ELR (cell line): Measurements from ENCODE around the gene MYO18B.

ENCODE experiments used
- DNase-seq: peaks from one replicate; pipeline ENCODE4 v3.0.0-alpha.2; 2015; ENCODE audit warnings: low read depth

MYO18B gene

DNA sequence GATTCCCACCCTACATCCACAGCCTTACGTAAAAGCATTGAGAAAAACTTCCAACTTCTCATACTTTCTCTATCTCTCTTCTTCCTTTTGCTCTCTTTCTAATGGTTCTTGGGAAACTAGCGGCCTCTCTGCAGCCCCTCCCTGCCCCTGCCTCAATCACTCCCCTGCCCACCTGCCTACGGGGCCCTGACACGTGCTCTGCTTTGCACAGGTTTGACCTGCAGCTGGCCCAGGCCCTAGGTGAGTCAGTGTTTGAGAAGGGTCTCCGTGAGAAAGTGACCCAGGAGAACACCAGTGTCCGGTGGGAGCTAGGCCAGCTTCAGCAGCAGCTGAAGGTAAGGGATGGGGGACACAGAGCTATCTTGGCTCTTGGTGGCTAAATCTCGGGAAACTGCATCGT is 160.4 kb downstream of the MYO18B start:
- no peak for DNase-seq

DNA sequence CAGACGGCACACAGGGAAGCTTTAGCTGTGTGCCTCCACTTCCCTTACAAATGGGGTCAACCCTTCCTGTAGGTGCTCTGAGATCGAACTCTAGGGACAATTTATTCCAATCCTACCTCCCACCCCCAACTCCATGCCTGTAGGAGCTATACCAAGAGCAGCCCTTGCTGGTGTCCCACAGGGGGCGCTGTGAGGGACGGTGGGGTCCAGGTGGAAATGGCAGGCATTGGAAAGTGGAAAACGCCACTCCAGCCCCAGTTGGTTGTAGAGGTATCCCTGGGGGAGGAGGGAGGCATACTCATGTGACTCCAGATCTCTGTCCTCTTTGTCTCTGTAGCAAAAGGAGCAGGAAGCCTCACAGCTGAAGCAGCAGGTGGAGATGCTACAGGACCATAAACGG is 161.3 kb downstream of the MYO18B start:
- no peak for DNase-seq

DNA sequence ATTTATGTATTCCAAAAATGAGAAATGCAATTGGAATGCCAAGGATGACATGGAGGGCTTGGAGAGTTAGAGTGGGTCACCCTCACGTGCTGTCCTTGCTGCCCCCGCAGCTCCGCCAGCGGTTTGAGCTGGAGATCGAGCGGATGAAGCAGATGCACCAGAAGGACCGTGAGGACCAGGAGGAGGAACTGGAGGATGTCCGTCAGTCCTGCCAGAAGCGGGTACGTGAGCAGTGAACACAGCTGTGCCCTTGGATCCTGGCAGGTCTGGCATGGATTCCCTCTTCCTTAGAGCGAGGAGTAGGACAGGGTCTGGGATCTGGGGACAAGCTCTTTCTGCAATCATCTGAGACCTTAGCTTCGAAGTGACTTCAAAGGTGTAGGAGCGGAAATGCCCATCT is 166.2 kb downstream of the MYO18B start:
- no peak for DNase-seq

DNA sequence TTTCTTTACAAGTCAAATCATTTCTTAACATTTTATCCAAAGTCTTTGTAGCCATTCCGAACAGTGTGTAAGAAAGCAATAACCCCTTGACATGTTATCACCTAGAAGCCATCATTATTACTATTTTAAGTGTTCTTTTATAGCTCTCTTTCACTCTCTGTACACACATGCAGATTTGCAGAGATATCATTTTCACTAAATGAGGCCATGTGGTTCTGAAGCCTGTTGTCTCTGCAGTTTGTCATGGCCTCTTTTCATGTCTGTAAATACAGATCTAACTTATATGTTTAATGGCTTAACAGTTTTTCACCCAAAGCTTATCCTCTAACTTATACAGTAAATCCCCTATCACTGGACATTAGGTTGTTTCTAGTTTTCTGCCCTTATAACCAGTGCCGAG is 166.8 kb downstream of the MYO18B start:
- DNase-seq = no peak

DNA sequence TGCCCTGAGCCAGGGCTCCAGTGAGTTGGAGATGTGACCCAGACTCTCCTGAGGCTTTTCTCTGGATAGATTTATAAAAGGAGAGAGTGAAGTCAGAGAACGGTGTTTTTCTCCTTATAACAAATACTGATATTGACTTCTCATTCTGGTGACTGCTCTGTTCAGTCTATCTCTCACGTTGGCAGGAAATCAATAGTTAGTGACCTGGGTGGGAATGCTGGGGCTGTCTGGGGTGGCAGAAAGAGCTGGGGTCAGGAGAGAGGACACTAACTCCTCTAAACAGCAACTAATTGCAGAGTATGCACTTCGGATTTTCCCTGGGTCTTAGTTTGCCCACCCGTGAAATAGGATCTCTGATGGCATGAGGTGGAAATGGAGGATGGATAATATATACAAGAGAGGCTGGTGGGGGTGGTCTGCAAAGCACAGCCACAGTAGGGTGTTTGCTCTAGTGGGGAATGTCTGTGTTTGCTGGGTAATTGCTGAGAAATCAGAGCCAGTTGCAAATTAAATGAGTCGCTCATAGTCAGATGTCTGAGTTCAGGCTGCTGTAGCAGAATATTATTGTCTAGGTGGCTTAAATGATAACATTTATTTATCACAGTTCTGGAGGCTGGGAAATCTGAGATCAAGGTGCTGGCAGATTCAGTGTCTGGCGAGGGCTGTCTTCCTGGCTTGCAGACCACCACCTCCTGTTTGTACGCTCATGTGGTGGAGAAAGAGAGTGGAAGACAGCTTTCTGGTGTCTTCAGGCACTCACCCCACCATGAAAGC is 167.8 kb downstream of the MYO18B start:
- DNase-seq = no peak

DNA sequence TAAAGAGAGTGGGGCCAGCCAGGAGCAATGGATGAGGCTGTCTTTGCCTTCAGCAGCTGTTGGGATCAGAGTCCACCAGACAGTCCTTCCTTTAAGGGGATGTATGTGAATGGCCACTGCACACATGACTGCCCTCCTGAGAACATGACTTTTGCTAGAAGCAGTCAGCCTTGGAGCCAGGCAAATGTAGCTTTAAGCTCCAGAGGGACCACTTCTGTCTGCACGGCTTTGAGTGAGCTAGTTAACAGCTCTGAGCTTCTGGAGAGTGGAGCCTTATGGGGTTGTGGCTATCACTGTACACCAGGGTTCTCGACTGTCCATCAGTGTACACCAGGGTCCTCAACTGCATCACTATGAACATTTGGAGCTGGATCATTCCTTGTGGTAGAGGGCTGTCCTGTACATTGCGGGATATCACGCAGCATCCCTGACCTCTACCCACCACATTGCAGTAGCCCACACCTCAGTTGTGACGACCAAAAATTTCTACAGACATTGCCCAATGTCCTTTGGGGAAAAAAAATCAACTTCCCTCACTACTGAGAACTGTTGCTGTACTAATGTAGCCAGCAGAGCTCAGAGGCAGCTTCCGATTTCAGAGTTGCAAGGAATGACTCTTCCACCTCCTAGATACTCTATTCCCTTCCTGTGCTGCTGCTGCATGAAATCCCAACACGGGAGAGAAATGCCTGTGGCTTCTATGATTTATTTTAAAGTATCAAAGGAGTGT is 169.4 kb downstream of the MYO18B start:
- DNase-seq = no peak

DNA sequence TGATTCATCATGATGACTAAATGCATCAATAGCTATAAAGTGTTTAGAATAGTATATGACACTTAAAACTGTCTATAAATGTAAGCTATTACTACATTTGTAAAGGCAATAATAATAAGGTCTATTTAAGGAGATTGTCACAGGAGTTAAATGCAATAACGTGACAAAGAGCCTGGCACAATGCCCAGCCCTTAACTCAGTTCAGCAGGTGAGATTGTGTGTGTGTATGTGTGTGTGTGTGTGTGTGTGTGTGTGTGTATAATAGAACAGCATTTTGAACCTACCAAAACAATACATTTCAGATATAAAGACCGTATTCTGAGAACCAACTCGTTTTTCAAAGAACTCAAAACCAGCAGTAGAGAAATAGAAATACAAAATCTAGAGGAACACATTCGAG is 177.5 kb downstream of the MYO18B start:
- DNase-seq = no peak

DNA sequence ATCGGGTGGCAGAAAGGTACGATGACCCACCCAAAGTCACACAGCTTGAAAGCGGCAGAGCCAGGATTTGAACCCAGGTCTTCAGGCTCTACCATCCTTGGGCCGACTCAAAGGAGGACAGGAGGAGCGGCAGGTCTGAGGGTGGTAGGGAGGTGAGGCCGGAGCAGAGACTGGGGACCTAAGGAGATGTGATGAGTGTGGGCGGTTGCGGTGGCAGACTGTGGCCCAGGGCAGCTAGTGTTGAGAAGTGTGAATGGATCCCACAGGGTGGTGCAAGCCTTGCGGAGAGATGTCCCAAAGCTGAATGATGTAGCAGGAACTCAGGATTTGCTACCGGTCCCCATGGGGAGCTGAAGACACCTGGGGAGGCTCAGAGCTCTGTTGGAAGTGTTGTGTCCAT is 180.2 kb downstream of the MYO18B start:
- DNase-seq = no peak

DNA sequence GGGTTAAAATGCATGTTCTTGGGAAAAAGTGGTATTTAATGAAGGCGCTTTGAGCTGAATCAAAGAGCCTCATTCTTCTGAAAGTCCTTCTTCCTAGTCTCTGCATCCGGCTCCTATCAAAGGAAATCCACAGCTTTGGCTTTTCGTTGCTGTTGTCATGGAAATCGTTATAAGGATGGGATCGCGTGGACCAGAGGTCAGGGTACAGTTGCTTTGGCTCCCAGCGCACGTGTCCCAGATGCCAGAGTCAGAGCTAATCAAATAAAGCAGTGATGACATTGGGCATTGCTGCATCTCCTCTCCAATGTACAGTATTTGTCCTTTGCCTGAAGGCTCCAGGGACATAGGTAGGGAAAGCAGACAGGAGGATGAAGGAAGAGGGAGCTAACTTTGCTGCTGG is 181.9 kb downstream of the MYO18B start:
- no peak for DNase-seq

DNA sequence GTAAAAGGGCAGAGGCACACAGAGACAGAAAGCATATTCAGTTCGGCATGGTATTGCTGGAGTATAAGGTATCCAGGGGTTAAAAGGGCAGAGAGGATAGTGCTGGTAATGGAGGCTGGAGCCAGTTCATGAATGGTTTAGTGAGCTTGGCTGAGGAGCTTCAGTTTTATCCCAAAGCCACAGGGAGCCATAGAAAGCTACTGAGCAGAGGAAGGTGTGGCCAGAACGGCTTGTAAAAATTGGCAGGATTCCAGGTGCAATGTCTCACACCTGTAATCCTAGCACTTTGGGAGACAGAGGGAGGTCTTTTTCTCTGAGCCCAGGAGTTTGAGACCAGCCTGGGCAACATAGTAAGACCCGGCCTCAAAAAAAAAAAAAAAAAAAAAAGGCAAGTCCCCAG is 186.1 kb downstream of the MYO18B start:
- DNase-seq = no peak

DNA sequence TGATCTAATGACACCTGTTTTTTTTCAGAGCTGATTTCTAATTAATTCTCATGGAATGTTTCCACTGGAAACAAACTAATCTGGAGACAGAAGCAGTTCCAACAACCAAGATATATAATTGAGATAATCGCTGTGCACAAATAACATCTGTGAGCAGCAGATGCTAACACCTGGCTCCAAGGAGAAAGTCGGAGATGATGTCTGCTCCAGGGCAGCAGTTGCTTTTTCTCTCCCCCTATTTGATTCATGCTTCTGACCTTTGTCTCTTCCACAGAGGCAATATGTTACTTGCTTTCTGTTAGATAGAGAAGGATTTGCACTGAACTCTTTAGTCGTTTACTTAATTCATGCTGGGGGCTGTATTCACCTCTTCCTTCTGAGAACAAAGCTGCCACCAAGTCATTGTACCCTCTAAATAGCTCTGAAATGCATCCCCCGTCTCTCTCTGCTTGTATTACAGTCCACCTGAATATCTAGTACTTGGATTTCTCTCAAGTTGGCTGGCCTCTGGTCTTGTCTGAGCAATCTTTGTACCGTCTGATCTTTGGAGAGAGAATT is 187.4 kb downstream of the MYO18B start:
- DNase-seq = no peak

DNA sequence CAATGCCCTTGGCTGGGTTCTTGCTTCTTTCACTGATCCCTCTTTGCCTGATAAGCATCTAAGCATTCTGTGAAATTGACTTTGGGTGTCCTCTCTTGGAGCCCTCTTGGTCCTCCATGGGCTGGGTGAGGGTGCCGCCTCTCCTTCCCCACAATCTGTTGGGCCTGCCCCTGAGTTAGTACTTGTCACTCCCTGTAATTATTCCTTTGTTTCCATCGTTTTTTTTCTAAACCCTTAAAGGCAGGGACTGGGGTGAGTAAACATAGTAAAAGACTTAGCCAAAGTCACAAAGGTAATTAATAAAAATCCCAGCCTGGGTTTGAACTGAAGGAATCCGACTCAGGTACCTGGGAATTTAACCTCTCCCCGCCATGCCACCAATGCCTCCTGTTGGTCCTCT is 188.1 kb downstream of the MYO18B start:
- DNase-seq = no peak

DNA sequence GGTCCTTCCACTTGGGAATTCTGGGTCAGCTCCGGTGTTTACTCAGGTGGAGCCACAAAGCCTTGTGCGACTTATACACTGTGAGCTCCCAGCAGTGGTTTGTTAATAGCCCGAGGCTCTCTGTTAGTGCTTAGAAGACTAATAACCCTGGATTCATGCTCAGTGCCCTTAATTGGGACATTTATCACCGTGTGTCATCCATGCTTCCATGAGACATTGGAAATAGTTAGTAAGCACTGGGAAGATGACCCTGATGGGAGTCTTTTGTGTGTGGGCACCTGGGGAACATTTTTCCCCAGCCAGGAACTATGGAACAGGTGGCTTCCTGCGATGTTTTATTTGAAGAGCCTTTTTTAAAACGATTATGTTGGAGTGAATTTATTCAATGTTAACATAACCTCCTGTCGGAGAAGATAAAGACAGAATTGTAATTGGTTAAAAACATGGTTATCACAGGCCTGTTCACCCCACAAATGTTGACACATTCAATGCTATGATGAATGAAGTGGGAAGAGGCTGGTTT is 188.9 kb downstream of the MYO18B start:
- DNase-seq = no peak

DNA sequence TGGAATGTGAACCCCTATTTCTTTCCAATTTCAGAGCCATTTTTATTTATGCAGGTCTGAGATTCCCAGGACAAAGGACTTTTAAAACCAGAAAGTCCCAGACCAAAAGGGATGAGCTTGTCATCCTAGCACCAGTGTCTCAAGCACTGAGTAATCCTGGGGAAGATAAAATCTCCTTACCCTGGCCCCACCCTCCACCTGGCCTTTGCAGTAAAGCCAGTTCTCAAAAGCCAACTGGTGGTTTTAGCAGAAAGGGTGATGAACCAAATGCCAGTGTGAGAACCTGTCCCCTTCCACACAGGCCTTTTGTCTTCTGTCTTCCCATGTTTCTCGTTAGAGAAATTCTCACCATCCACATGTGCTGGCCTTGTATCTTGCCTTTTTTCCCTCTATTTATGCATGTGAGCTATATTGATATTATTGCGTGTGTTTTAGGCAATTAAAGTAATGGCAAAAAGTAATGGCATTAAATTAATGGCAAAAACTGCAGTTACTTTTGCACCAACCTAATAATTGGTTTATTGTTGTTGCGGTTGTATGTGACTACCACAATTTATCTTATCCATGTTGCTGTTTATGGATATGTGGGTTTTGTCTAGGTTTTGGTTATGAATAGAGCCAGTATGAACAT is 191.3 kb downstream of the MYO18B start:
- no peak for DNase-seq

DNA sequence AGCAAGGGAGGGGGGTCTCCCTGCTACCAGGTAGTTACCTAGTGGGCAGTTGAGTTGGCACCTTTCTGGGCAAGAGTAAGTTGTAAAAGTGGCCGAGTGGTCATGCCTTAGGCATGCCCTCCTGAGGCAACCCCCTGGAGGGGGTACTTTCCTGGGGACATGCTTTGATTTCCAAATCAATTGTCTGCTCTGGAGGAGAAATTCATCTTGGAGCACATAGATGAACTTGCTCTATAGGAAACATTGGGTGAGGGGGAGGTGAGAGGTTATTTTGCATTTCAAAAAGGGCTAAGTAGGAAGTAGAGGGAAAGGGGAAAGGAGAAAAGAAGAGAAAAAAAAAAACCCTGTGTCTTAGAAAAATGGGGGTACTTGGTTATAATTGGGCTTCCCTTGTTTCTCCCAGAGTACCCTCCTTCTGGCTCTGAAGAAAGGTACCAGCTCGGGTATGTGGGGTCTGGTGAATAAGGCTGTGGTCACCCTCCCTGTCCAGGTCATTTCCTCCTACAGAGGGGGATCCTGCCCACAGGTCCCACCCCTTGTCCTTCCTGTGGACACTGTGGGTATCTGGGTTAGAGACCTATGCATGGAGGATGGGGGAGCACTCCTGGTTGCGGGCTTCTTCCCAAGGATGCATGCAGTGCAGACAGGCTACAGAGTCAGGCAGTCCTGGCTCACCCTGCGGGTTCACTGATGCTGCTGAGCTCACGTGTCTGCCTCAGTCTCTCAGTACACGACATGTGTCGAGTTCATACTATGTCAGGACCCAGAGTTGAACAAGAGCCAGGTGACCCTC is 193.5 kb downstream of the MYO18B start:
- no peak for DNase-seq

DNA sequence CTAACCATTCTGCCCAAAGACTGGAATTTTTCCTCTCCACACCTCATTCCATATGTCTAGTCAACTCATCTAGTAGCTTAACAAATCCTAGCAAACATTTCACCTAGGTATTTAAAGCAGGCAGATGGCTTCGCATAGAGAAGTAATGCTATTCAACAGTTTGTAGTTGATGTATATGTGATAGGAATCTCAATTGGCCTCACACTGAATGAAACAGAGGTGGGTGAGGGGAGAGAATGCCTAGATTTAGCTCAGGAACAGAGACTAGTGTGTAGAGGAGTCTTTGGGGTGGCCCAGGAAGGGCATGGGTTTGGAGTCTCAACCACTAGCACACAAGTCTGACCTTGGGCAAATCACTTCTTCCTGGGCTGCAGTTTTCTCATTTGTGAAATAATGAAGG is 196.2 kb downstream of the MYO18B start:
- DNase-seq = no peak

DNA sequence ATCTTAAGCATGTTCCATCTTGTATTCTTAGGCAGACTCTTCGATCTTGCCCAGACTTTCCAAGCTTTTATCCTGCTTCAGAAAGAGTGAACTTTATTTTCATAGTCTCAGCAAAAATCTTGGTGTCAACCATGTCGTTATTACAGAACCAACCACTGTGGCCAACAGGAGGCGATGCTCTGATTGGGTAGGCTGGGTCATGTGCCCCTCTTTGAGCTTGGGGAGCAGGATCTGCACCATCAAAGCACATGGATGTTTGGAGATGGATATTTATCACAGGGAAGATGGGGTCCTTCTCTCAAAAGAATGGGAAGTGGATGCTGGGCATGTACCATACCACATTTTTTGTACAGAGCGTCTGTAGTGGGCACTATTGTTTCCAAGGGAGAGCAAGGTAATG is 197.4 kb downstream of the MYO18B start:
- no peak for DNase-seq

DNA sequence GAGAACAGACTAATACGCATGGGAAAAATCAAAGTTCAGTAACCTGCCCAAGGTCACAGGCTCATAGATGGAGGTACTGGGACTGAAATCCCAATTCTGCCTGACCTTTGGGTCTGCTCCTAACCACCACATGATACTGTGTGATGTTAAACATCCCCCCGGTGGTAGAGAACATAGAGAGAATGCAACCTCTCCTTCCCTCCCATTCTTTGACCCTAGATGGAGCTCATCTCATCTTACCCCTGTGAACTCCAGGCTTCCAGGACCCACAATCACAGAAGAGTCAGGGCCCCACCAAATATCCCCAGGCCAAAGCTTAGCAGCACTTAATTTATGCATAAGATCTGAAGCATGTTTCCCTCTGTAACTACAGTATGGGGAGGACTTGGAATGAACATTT is 198.5 kb downstream of the MYO18B start:
- no peak for DNase-seq

DNA sequence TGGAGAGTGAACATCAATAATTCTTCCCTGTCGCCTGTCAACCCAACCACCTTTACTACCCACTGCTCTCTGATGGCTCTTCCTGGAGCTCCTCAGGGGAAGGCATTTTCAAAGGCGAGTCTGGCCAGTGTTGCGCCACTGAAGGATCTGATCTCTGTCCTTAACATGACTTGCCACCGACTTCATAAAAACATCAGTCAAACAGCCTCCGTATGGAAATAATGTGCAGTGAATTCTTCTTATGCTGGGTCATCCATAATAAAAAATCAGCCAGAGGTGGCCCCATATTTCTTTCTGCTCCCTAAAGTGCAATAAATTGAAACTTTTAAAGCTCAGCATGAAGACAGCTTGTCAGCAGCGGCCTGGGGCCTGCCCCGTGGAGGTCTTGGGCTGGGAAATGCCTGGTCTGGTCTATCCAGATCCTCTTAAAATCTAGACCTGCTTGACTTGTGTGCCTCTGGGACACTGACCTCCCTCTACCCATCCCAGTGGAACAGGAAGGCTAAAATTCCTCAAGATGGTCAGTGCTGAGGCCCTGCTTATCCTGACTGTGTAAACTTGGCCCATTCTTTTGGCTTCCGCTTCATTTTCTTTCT is 199.5 kb downstream of the MYO18B start:
- DNase-seq = no peak

DNA sequence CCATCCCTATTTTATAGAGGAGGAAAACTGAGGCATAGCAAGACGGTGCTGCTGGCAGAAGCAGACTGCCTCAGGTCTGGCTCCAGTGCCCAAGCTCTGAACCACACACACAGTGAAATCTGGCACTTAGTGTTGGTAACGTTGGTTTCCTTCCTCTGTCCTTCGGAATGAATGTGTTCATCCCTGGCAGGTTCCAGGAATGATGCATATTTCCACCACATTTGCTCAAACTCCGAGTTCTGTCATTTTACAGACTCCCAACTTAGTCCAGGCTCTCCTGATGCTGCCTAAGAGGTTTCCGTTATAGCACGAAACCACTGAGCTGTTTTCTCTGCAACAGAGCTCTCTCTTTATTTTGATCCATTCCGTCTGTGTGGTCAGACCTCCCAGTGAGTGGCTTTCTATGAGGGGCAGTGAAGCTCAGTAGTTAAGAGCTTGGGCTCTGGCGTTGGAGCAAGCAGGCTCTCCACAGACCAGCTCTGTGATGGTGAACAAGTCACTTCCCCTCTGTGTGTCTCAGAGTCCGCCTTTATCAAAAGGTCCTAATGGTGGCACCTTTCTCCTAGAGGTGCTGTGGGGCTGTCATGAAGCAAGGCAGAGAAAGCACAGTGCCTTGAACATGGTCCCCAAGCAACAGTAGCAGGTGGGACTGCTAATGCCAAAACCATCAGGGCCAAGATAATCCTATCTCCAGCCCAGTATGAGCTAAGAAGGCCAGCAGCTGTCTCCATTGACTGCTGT is 200.3 kb downstream of the MYO18B start:
- no peak for DNase-seq
